Measurements from ENCODE around the gene CCT3.
"Not testable (repeated sequence)": the region's sequence is repeated elsewhere in the genome, so short reads cannot be mapped to it uniquely, and the experiment has no call there.

The CCT3 gene

GRCh38 chr1:156338180-156338976, at the start of gene CCT3, which contains the start of gene TSACC:
TSS of gene CCT3 (minus strand) at chr1:156338292. CDS start at chr1:156338184, 108 bp downstream.
TSS of gene TSACC (plus strand) at chr1:156338526. CDS start at chr1:156339758, 1,232 bp downstream.
- peak; percentile 97 to 99 (median 99) for DNase-seq (ENCODE audit: low read depth in 3 of 3)

- DNase-seq (ENCODE audit: low read depth in 3 of 3) = no peak
Measured at GRCh38 chr1:156387870-156388173, 49.7 kb upstream of the CCT3 start.

- no peak for DNase-seq (ENCODE audit: low read depth in 3 of 3)
Measured at GRCh38 chr1:156386949-156387869, 49.1 kb upstream of the CCT3 start.

- DNase-seq (ENCODE audit: low read depth in 3 of 3) = no peak
Measured at GRCh38 chr1:156386134-156386901, 48.2 kb upstream of the CCT3 start.

- DNase-seq (ENCODE audit: low read depth in 3 of 3) = peak; percentile 34 to 67 (median 46)
Measured at GRCh38 chr1:156385534-156386031, 47.5 kb upstream of the CCT3 start.

GRCh38 chr1:156384658-156385057, 46.6 kb upstream of the CCT3 start:
- no peak for DNase-seq (ENCODE audit: low read depth in 3 of 3)

GRCh38 chr1:156384007-156384406, 45.9 kb upstream of the CCT3 start:
- DNase-seq (ENCODE audit: low read depth in 3 of 3) = no peak

- DNase-seq (ENCODE audit: low read depth in 3 of 3) = peak; percentile 44 to 53 (median 51)
Measured at GRCh38 chr1:156383023-156383422, 44.9 kb upstream of the CCT3 start.

GRCh38 chr1:156382561-156382960, 44.5 kb upstream of the CCT3 start:
- DNase-seq (ENCODE audit: low read depth in 3 of 3) = no peak

- no peak for DNase-seq (ENCODE audit: low read depth in 3 of 3)
Measured at GRCh38 chr1:156379420-156380165, 41.5 kb upstream of the CCT3 start.

- no peak for DNase-seq (ENCODE audit: low read depth in 3 of 3)
Measured at GRCh38 chr1:156378557-156378956, 40.5 kb upstream of the CCT3 start.

- no peak for DNase-seq (ENCODE audit: low read depth in 3 of 3)
Measured at GRCh38 chr1:156376958-156377919, 39.1 kb upstream of the CCT3 start.

- no peak for DNase-seq (ENCODE audit: low read depth in 3 of 3)
Measured at GRCh38 chr1:156376146-156376545, 38.1 kb upstream of the CCT3 start.

GRCh38 chr1:156373546-156373945, 35.5 kb upstream of the CCT3 start:
- DNase-seq (ENCODE audit: low read depth in 3 of 3) = no peak

GRCh38 chr1:156372876-156373275, 34.8 kb upstream of the CCT3 start:
- no peak for DNase-seq (ENCODE audit: low read depth in 3 of 3)

GRCh38 chr1:156372265-156372586, 34.1 kb upstream of the CCT3 start:
- no peak for DNase-seq (ENCODE audit: low read depth in 3 of 3)

GRCh38 chr1:156371553-156372264, 33.6 kb upstream of the CCT3 start:
- no peak for DNase-seq (ENCODE audit: low read depth in 3 of 3)

GRCh38 chr1:156369685-156370286, 31.7 kb upstream of the CCT3 start:
- not testable (repeated sequence) for DNase-seq (ENCODE audit: low read depth in 3 of 3)
